Stimulated activated CD8-positive, alpha-beta memory T cell treated with anti-CD3 and anti-CD28 coated beads, Interleukin-2, amount 100 ng/mL, for 1 hour (primary cell): ENCODE results near the gene ZNF48.

Source experiments
- DNase-seq, 2 donors: peaks; one replicate each; pipeline ENCODE4 v3.0.0-alpha.2; 2020; ENCODE audit warnings: low read depth in 2 of 2

ZNF48 gene

GRCh38 chr16:30358990-30359870 is 36.0 kb upstream of the ZNF48 start:
- DNase-seq = no peak

- DNase-seq = no peak
These were observed 35.4 kb upstream of the ZNF48 start for GRCh38 chr16:30359871-30360170.

- no peak for DNase-seq
These were observed 34.0 kb upstream of the ZNF48 start for GRCh38 chr16:30361180-30361579.

- DNase-seq = no peak
These were observed 30.0 kb upstream of the ZNF48 start for GRCh38 chr16:30365200-30365599.

GRCh38 chr16:30366511-30366910 is 28.7 kb upstream of the ZNF48 start:
- no peak for DNase-seq

- DNase-seq = no peak
These were observed 27.7 kb upstream of the ZNF48 start for GRCh38 chr16:30367349-30368009.

GRCh38 chr16:30368122-30368791 is 27.0 kb upstream of the ZNF48 start:
- no peak for DNase-seq

GRCh38 chr16:30368792-30369090 is 26.5 kb upstream of the ZNF48 start:
- no peak for DNase-seq

- DNase-seq = no peak
These were observed 25.9 kb upstream of the ZNF48 start for GRCh38 chr16:30369091-30369937.

GRCh38 chr16:30369938-30370455 is 25.2 kb upstream of the ZNF48 start:
- no peak for DNase-seq

- peak; percentile 96 to 98 for DNase-seq
These were observed 24.6 kb upstream of the ZNF48 start, which contains the start of gene TBC1D10B for GRCh38 chr16:30370456-30371247. TSS of gene TBC1D10B (minus strand) at chr16:30370494. CDS start at chr16:30370183, 311 bp downstream.

- DNase-seq = no peak
These were observed 23.9 kb upstream of the ZNF48 start for GRCh38 chr16:30371248-30371816.

GRCh38 chr16:30372038-30372712 is 23.0 kb upstream of the ZNF48 start:
- no peak for DNase-seq

- DNase-seq = no peak
These were observed 22.5 kb upstream of the ZNF48 start for GRCh38 chr16:30372725-30373124.

GRCh38 chr16:30374538-30374937 is 20.7 kb upstream of the ZNF48 start, which contains the start of gene MYL11:
TSS of gene MYL11 (plus strand) at chr16:30374802. CDS start at chr16:30374858, 56 bp downstream.
- no peak for DNase-seq

- DNase-seq = no peak
These were observed 19.4 kb upstream of the ZNF48 start for GRCh38 chr16:30375864-30376263.

- no peak for DNase-seq
These were observed 18.7 kb upstream of the ZNF48 start for GRCh38 chr16:30376461-30376902.

- DNase-seq = no peak
These were observed 18.0 kb upstream of the ZNF48 start for GRCh38 chr16:30377050-30377811.

GRCh38 chr16:30377812-30378235 is 17.4 kb upstream of the ZNF48 start:
- peak; percentile 76 to 82 for DNase-seq
